ENCODE measurements around the gene COL27A1. TPM values are rescaled to one million over a fixed set of nuclear protein-coding genes. Genes with fewer than 3 reads are reported as not detected.

COL27A1 gene
- total and polyA plus RNA-seq, 9 of the 15 experiments (the other 6 are each of a cell fraction or from before 2014, with no cell fraction given), result 0.07 TPM; not detected in 8

- intact Hi-C loops (cut with micrococcal nuclease) (no loop called here), in situ Hi-C loops (cut with MboI) (no loop called here)
- DNase-seq (ENCODE audit: extremely low read depth in 1 of 4, low spot score in 3 of 4) (no peak), FAIRE-seq (no peak), ATAC-seq (no peak)
- Histone ChIP-seq H3K79me2 (ENCODE audit: control insufficient read depth, insufficient read depth, low read length) (no peaks in the 10 kb centered on the region), H3K9me3 (replicated peaks; ENCODE audit: control insufficient read depth, insufficient read depth, low read depth, low read length) (no peaks in the 10 kb centered on the region), H3K4me3 (no peak overlapping the region), H3K9ac (ENCODE audit: insufficient read depth in 1 of 2, low read depth in 2 of 2, low read length in 2 of 2) (no peak overlapping the region), H3K36me3 (ENCODE audit: control insufficient read depth, insufficient read depth, low read length) (no peaks in the 10 kb centered on the region), H3K9me1 (ENCODE audit: control insufficient read depth, insufficient read depth, low read length) (no peaks in the 10 kb centered on the region), H3K4me2 (ENCODE audit: insufficient read depth, low read length) (no peak overlapping the region), H3K27ac (ENCODE audit: extremely low read depth, low read depth, low read length) (no peak overlapping the region), H2AFZ (ENCODE audit: low read depth, low read length) (no peak overlapping the region), H4K20me1 (replicated peaks; ENCODE audit: control insufficient read depth, insufficient read depth, low read length) (peaks cover 9% of the 10 kb centered on the region; the same call in 1 of the 2 replicates), H3K4me1 (replicated peaks in 1 of 2; ENCODE audit: control insufficient read depth in 2 of 2, insufficient read depth in 2 of 2, low read length in 2 of 2) (peaks cover 0 to 4% of the 10 kb centered on the region in 2 experiments; a peak in 2 of 5 replicates), H3K27me3 (ENCODE audit: control insufficient read depth in 2 of 2, insufficient read depth in 2 of 2, low read length in 2 of 2) (peaks cover 7 to 44% of the 10 kb centered on the region in 2 experiments; a peak in 3 of 5 replicates)
- ChIA-PET POLR2A (interaction anchor here (0.6 to 0.9 kb wide), 2 partner anchors 21 to 260 kb away, joined by 3 read pairs; no protein-coding TSS in a partner anchor), CTCF (ENCODE audit: low intra/inter-chr PET ratio) (no interaction called here)
- no TSS peak for BruUV-seq (replicated peaks)
- 2% methylated on average over 22 of the region's 22 CpGs for WGBS (ENCODE audit: insufficient coverage, low coverage, missing lambda C conversion rate)
- TF ChIP-seq POLR3G (IDR thresholded peaks at IDR 0.05; ENCODE audit: extremely low read depth, insufficient read length, insufficient replicate concordance) (no peak), GATAD2B (IDR thresholded peaks at IDR 0.05; ENCODE audit: borderline replicate concordance) (no peak), SMAD4 (CRISPR knock-in tag; conservative IDR thresholded peaks at IDR 0.05) (no peak), PYGO2 (tag; IDR thresholded peaks at IDR 0.05) (no peak), E2F6 (IDR thresholded peaks at IDR 0.05; ENCODE audit: borderline replicate concordance in 1 of 2, extremely low read depth in 1 of 2, insufficient read depth in 1 of 2, insufficient read length in 1 of 2, low read depth in 1 of 2, low read length in 1 of 2, poor library complexity in 1 of 2, severe bottlenecking in 1 of 2) (no peak), ZNF511 (CRISPR knock-in tag; IDR thresholded peaks at IDR 0.05) (no peak), NCOA4 (IDR thresholded peaks at IDR 0.05; ENCODE audit: partially characterized antibody) (no peak), VEZF1 (CRISPR knock-in tag; IDR thresholded peaks at IDR 0.05) (no peak), HLTF (IDR thresholded peaks at IDR 0.05) (no peak), ZNF76 (CRISPR knock-in tag; IDR thresholded peaks at IDR 0.05; ENCODE audit: borderline replicate concordance) (no peak), TCF3 (CRISPR knock-in tag; IDR thresholded peaks at IDR 0.05) (no peak), KDM1A (IDR thresholded peaks at IDR 0.05) (no peak), NFE2L1 (tag; IDR thresholded peaks at IDR 0.05; ENCODE audit: borderline replicate concordance, low read depth) (no peak), ZNF134 (CRISPR knock-in tag; conservative IDR thresholded peaks at IDR 0.05) (no peak), MTF1 (CRISPR knock-in tag; IDR thresholded peaks at IDR 0.05; ENCODE audit: borderline replicate concordance) (no peak), ZNF197 (CRISPR knock-in tag; IDR thresholded peaks at IDR 0.05; ENCODE audit: low read depth) (no peak)
Measured at GRCh38 chr9:114168281-114169028, 13.1 kb downstream of the COL27A1 start.

Measured in K562 (cell line).